ENCODE data around the gene CDH3. TPM values are rescaled to one million over a fixed set of nuclear protein-coding genes. Genes with fewer than 3 reads are reported as not detected.

CDH3 gene
- total and polyA plus RNA-seq, 3 donors from 2014 or later = 3.0 to 8.2 (median 5.4) TPM

DNA sequence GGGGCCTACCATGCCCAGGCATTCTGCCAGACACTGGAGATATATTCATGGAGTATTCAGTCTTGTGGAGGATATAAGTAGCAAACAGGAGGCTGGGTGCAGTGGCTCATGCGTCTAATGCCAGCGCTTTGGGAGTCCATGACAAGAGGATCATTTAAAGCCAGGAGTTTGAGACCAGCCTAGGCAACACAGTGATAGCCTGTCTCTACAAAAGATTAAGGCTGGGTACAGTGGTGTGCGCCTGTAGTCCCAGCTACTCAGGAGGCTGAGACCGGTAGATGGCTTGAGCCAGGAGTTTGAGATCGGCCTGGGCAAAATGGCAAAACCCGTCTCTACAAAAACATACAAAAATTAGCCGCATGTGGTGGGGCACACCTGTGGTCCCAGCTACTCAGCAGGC lies 37.7 kb upstream of the CDH3 start:
- no peak for TF ChIP-seq POLR2A (IDR thresholded peaks at IDR 0.05)
- TF ChIP-seq, protein P1, sequence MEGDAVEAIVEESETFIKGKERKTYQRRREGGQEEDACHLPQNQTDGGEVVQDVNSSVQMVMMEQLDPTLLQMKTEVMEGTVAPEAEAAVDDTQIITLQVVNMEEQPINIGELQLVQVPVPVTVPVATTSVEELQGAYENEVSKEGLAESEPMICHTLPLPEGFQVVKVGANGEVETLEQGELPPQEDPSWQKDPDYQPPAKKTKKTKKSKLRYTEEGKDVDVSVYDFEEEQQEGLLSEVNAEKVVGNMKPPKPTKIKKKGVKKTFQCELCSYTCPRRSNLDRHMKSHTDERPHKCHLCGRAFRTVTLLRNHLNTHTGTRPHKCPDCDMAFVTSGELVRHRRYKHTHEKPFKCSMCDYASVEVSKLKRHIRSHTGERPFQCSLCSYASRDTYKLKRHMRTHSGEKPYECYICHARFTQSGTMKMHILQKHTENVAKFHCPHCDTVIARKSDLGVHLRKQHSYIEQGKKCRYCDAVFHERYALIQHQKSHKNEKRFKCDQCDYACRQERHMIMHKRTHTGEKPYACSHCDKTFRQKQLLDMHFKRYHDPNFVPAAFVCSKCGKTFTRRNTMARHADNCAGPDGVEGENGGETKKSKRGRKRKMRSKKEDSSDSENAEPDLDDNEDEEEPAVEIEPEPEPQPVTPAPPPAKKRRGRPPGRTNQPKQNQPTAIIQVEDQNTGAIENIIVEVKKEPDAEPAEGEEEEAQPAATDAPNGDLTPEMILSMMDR (IDR thresholded peaks at IDR 0.05) = no peak
- DNase-seq = no peak
- WGBS, 2 donors = 89 to 95% methylated on average over 7 of the region's 7 CpGs
- no peak overlapping the region for H3K27ac ChIP-seq
- no peak overlapping the region for H3K4me3 ChIP-seq
- H3K9me3 ChIP-seq = no peaks in the 10 kb centered on the region
- no peaks in the 10 kb centered on the region for H3K36me3 ChIP-seq (ENCODE audit: low read depth, missing control alignments)
- no peaks in the 10 kb centered on the region for H3K4me1 ChIP-seq
- H3K27me3 ChIP-seq = no peaks in the 10 kb centered on the region
- intact Hi-C loops (cut with DNase I; ENCODE audit: low total_unique reads) = no loop called here

DNA sequence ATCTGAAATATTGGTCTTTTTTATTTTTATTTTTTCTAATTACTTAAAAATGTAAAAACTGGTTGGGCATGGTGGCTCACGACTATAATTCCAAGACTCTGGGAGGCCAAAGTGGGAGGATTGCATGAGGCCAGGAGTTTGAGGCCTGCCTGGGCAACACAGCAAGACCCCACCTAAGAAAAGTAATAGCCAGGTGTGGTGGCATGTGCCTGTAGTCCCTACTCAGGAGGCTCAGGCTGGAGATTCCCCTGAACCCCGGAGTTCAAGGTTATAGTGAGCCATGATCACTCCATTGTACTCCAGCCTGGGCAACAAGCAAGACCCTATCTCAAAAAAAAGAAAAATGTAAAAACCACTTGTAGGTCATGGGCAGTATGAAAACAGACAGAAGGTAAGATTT lies 36.8 kb upstream of the CDH3 start:
- intact Hi-C loops (cut with DNase I; ENCODE audit: low total_unique reads) = no loop called here
- Histone ChIP-seq H3K36me3 (ENCODE audit: low read depth, missing control alignments) (no peaks in the 10 kb centered on the region), H3K9me3 (no peaks in the 10 kb centered on the region), H3K4me3 (no peak overlapping the region), H3K4me1 (no peaks in the 10 kb centered on the region), H3K27me3 (no peaks in the 10 kb centered on the region), H3K27ac (no peak overlapping the region)
- TF ChIP-seq, protein P1 (IDR thresholded peaks at IDR 0.05) = no peak
- no peak for TF ChIP-seq POLR2A (IDR thresholded peaks at IDR 0.05)
- DNase-seq = no peak
- 95 to 96% methylated on average over 2 of the region's 2 CpGs for WGBS, 2 donors

DNA sequence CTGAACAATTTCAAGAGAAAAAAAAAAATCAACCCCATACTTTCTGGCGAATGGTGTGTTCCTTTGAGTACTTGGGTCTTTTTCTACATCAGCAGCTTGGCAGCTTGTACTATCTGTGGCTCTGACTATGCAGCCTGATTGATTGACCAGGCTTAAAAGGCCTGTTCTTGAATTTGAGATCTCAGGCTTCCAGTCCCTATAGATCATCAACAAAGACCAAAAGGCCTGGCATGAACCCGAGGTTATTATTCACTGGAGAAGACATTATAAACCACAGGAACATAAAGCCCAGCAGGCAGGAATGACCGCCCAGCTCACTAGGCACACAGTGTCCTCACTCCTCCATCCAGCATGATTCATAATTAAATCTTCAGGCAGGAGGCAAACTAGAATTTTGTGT lies 32.1 kb upstream of the CDH3 start:
- Histone ChIP-seq H3K9me3 (no peaks in the 10 kb centered on the region), H3K4me3 (no peak overlapping the region), H3K4me1 (no peaks in the 10 kb centered on the region), H3K27me3 (no peaks in the 10 kb centered on the region), H3K36me3 (ENCODE audit: low read depth, missing control alignments) (no peaks in the 10 kb centered on the region), H3K27ac (no peak overlapping the region)
- DNase-seq = no peak
- intact Hi-C loops (cut with DNase I; ENCODE audit: low total_unique reads) = no loop called here
- WGBS, 2 donors = 58 to 90% methylated on average over 3 of the region's 3 CpGs
- TF ChIP-seq POLR2A (IDR thresholded peaks at IDR 0.05) = no peak
- TF ChIP-seq, protein P1 (IDR thresholded peaks at IDR 0.05) = no peak

DNA sequence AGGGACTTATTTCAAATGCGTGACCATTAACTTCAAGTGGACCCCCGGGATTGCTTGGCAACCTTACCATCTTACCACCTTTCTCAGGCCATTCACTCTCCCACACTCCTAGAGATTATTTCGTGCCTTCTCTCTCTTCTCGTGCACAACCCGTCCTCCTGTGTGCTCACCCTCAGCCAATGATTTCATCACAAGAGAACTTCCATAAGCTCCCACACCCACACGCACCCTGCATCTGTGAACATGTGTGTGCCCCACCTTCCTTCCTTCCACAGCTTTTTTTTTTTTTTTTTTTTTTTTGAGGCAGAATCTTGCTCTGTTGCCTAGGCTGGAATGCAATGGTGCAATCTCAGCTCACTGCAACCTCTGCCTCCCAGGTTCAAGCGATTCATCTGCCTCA lies 27.4 kb upstream of the CDH3 start:
- H3K36me3 ChIP-seq (ENCODE audit: low read depth, missing control alignments) = no peaks in the 10 kb centered on the region
- H3K9me3 ChIP-seq = no peaks in the 10 kb centered on the region
- no peak overlapping the region for H3K27ac ChIP-seq
- TF ChIP-seq POLR2A (IDR thresholded peaks at IDR 0.05) = no peak
- TF ChIP-seq, protein P1 (IDR thresholded peaks at IDR 0.05) = no peak
- H3K4me3 ChIP-seq = no peak overlapping the region
- H3K4me1 ChIP-seq = no peaks in the 10 kb centered on the region
- H3K27me3 ChIP-seq = no peaks in the 10 kb centered on the region
- no peak for DNase-seq
- intact Hi-C loops (cut with DNase I; ENCODE audit: low total_unique reads) = no loop called here
- 91 to 94% methylated on average over 7 of the region's 7 CpGs for WGBS, 2 donors

DNA sequence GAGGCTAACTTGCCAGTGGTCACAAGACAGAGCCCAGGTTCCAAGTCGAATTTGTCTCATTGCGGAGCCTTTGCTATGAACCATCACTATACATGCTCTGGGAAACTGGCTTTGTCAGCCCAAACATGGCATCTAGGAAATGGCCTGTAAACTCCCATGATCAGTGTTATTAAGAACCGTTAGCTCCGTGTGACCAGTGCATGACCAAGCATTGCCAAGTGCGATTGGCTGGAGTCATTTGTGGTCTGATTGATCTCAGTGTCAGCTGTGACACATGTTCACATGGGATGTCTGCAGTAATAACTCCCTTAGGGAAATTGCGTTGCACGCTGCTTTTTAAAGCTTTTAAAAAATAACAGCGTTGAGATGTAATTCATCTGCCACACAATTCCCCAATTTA lies 18.6 kb upstream of the CDH3 start:
- no peaks in the 10 kb centered on the region for H3K4me1 ChIP-seq
- 90 to 91% methylated on average over 8 of the region's 8 CpGs for WGBS, 2 donors
- no peaks in the 10 kb centered on the region for H3K36me3 ChIP-seq (ENCODE audit: low read depth, missing control alignments)
- no peak for DNase-seq
- H3K9me3 ChIP-seq = no peaks in the 10 kb centered on the region
- intact Hi-C loops (cut with DNase I; ENCODE audit: low total_unique reads) = no loop called here
- H3K27ac ChIP-seq = no peak overlapping the region
- H3K27me3 ChIP-seq = no peaks in the 10 kb centered on the region
- no peak for TF ChIP-seq POLR2A (IDR thresholded peaks at IDR 0.05)
- TF ChIP-seq, protein P1 (IDR thresholded peaks at IDR 0.05) = no peak
- no peak overlapping the region for H3K4me3 ChIP-seq
